Mononuclear cell (primary cell): ENCODE measurements around the gene TECTB. TPM values are rescaled to one million over a fixed set of nuclear protein-coding genes. Genes with fewer than 3 reads are reported as not detected.

Source experiments
- H3K27me3 ChIP-seq: 2 replicates; pipeline ENCODE4 v1.6.0; 2011; ENCODE audit warnings: low read length, control low read depth; ENCODE audit not compliant: insufficient read depth
- H3K4me1 ChIP-seq: 2 replicates; pipeline ENCODE4 v1.5.1; 2011; ENCODE audit warnings: mild to moderate bottlenecking, low read length, control low read depth; ENCODE audit not compliant: insufficient read depth
- H3K4me3 ChIP-seq: 2 replicates; pipeline ENCODE4 v1.5.1; 2011; ENCODE audit warnings: mild to moderate bottlenecking, low read length, moderate library complexity
- H3K9me3 ChIP-seq: 2 replicates; pipeline ENCODE4 v1.5.1; 2011; ENCODE audit warnings: low read depth, mild to moderate bottlenecking, control low read depth, low read length
- total RNA-seq: library from RNA; depleted of rRNA; stranded (reverse); fragments of >200 nt; gene quantifications from one replicate; pipeline ENCODE4 v1.2.3, GENCODE V29; 2012

Gene TECTB
- total RNA-seq, 1 donor: not detected

- no peak overlapping the region for H3K4me3 ChIP-seq
Observed at GRCh38 chr10:112288486-112288885, 5.3 kb downstream of the TECTB start.

DNA sequence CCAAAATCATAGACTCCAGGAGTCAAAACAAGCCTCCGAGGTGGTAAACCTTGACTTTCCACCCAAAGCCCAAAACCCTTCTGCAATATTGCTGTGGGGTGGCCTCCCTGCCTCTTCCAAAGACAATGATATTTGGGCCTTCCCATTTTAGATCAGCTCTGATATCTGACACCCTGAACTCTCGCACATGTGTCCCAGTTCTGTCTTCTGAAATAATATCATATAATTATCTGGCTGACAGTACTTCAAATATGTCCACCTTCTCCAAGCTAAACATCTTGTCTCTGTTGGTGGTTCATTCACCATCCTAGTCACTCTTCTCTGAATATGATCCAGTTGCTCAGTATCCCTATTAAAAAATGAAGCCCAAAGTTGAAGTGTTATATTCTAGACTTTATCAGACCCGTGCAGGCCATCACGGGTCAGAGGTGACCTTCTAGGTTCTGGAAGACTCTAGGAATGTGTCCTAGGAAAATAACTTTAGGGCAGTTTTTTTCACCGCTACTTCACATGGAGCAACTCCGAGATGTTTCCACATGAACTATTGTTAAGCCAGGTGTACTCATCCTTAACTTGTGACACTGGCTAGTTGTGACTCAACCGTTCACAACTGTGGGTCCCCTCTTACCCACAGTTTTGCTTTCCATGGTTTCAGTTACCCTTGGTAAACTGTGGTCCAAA lies 6.3 kb downstream of the TECTB start:
- Histone ChIP-seq H3K9me3 (no peaks in the 10 kb centered on the region), H3K27me3 (no peaks in the 10 kb centered on the region), H3K4me3 (no peak overlapping the region), H3K4me1 (no peaks in the 10 kb centered on the region)

More at GRCh38 chr10:112288486-112288885, 5.3 kb downstream of the TECTB start:
- Histone ChIP-seq H3K4me1 (no peaks in the 10 kb centered on the region), H3K27me3 (peaks cover 1% of the 10 kb centered on the region), H3K9me3 (no peaks in the 10 kb centered on the region)

DNA sequence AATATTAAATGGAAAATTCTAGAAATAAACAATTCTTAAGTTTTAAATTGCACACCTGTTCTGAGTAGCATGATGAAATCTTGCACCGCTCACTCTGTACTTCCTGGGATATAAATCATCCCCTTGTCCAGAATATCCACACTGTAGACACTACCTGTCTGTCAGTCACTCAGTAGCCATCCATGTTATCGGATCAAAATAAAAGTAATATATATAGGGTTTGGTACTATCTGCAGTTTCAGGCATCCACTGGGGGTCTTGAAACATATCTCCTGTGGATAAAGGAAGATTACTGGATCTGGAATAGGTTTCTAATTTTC lies 6.8 kb downstream of the TECTB start:
- Histone ChIP-seq H3K4me1 (no peaks in the 10 kb centered on the region), H3K27me3 (no peaks in the 10 kb centered on the region), H3K9me3 (no peaks in the 10 kb centered on the region), H3K4me3 (no peak overlapping the region)

DNA sequence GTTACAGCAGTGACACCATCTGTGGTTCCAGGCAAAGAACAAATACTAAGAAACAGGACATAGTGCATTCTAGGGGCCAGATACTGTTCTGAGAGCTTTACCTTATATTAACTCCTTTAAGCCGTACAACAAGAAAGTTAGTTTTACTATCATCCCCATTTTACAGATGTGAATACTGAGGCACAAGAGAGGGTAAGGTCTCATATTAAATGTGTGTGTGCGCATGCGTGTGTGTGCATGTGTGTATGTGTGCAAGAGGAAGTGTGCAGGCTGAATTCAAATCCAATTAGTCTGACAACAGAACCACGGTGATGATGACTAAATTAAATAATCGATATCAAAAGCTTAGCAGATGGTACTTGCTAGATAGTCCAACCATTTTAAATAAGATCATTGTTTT lies 11.0 kb downstream of the TECTB start:
- Histone ChIP-seq H3K4me3 (no peak overlapping the region), H3K9me3 (no peaks in the 10 kb centered on the region), H3K27me3 (no peaks in the 10 kb centered on the region), H3K4me1 (no peaks in the 10 kb centered on the region)

DNA sequence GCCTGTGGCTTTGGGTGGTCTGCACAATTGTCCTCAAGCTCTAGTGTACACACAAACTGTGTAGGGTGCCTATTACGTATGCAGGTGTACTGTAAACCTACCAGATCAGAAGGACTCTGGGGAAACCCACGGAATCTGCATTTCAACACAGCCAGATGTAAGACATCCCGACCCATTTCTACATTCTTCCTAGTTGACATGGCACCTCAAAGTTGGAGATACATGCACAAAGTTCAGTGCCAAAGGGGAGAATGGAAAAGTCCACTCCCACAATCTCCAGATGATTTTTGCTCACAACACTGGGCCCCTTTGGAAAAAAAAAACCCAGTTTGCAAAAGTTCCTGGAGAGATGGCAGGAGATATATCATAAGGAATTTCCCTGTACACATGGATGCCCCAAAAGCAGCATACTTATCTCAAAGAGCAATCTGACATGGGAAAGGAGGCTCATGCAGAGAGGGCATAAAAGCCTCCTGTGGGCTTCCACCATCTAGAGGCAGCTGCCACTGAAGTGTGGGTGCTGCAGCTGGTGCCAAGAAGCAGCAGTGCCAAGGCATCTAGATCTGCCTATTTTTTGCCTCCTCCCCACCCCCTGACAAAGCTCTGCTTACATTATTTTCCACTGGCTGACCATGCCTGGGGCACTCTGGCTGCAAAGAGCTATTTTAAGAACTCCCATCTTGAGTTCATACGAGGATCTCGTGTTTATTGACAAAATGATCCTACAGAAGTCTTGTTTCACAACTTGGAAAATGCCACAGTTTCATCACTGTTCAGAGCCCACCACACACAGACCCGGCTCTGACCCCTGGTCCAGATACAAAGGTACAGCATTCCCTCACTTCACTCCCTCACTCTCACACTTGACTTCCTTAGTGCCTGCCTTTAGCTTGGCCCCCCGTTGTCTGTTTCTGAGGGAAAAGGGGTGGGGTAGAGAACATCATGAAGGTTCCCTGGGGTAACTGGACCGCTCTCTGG lies 12.9 kb downstream of the TECTB start:
- no peaks in the 10 kb centered on the region for H3K4me1 ChIP-seq
- H3K4me3 ChIP-seq: no peak overlapping the region
- no peaks in the 10 kb centered on the region for H3K9me3 ChIP-seq
- H3K27me3 ChIP-seq: no peaks in the 10 kb centered on the region

- no peaks in the 10 kb centered on the region for H3K4me1 ChIP-seq
- no peak overlapping the region for H3K4me3 ChIP-seq
- no peaks in the 10 kb centered on the region for H3K27me3 ChIP-seq
- H3K9me3 ChIP-seq: no peaks in the 10 kb centered on the region
Observed at GRCh38 chr10:112296908-112297331, 13.7 kb downstream of the TECTB start.

GRCh38 chr10:112298581-112298980 lies 15.4 kb downstream of the TECTB start:
- no peaks in the 10 kb centered on the region for H3K4me1 ChIP-seq
- no peaks in the 10 kb centered on the region for H3K9me3 ChIP-seq
- H3K27me3 ChIP-seq: no peaks in the 10 kb centered on the region
- no peak overlapping the region for H3K4me3 ChIP-seq

GRCh38 chr10:112299456-112299855 lies 16.3 kb downstream of the TECTB start:
- no peaks in the 10 kb centered on the region for H3K4me1 ChIP-seq
- H3K9me3 ChIP-seq: no peaks in the 10 kb centered on the region
- H3K27me3 ChIP-seq: no peaks in the 10 kb centered on the region
- no peak overlapping the region for H3K4me3 ChIP-seq

- no peak overlapping the region for H3K4me3 ChIP-seq
- no peaks in the 10 kb centered on the region for H3K9me3 ChIP-seq
- H3K4me1 ChIP-seq: no peaks in the 10 kb centered on the region
- peaks cover 5% of the 10 kb centered on the region for H3K27me3 ChIP-seq
Observed at GRCh38 chr10:112302335-112302734, 19.1 kb downstream of the TECTB start.

- Histone ChIP-seq H3K4me3 (no peak overlapping the region), H3K4me1 (no peaks in the 10 kb centered on the region), H3K27me3 (peaks cover 5% of the 10 kb centered on the region), H3K9me3 (no peaks in the 10 kb centered on the region)
Observed at GRCh38 chr10:112303528-112303927, 20.3 kb downstream of the TECTB start.

DNA sequence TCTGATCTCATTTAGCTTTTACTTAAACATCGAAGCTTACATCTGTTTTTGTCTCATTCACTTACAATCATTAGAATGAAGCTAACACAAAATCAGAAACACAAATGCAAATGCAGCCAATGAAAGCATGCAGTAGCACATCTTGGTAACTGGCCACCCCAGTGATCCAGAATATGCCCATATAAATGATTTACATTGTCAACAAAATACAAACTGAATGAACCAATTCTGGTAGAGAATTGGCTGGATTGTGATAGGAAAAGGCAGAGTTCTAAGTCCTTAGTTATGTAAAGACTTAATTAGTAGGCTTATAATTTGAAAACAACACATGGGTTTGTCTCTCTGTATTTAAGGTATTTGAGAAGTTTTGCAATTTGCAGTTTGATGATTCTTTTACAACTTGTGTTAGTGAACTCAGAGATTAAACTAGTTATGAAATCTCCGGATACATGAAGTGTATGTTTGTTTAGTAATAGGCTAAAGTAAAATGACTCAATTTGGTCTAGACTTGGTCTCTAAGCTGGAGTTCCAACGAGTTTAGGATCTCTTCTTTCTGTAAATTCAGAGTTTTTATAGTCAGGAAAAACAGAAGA lies 21.2 kb downstream of the TECTB start:
- Histone ChIP-seq H3K9me3 (no peaks in the 10 kb centered on the region), H3K27me3 (peaks cover 8% of the 10 kb centered on the region), H3K4me3 (no peak overlapping the region), H3K4me1 (no peaks in the 10 kb centered on the region)

DNA sequence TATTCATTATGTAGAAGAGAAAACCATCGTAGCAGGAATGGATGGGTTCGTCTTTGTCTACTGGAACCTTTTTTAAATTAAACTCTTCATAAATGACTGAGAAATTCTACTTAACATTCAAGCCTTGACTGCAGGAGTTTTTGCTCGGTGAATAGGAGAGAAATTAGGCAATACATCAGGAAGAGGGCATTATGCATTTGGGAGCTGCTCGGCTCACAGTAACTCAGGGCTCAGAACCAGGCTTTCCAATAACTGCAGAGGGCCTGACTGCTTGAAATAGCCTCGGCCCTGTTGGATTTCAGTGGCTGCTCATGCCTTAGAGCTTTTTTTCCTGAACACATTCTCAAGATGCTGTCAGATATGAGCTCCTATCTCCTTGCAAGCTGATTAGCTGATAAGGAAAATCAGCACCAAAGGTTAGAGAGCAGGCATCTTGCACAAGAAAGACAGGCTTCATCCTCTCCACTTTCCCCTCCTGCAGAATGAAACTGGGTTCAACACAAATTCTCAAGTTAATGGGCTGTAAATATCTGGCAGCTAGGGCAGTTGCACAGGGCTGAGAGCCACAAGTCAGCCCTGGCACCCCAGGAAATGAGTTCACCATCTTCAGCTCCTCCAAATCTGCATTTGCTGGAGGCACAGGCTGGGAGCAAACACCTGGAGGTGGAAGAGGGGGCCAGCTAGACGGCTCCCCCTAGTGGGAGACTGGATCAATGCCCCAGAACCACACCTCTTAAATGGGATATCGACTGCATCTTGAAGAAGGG lies 24.3 kb downstream of the TECTB start:
- Histone ChIP-seq H3K4me1 (no peaks in the 10 kb centered on the region), H3K27me3 (peaks cover 8% of the 10 kb centered on the region), H3K4me3 (no peak overlapping the region), H3K9me3 (no peaks in the 10 kb centered on the region)

GRCh38 chr10:112308125-112308502 lies 24.9 kb downstream of the TECTB start:
- Histone ChIP-seq H3K9me3 (no peaks in the 10 kb centered on the region), H3K4me3 (no peak overlapping the region), H3K4me1 (no peaks in the 10 kb centered on the region), H3K27me3 (peaks cover 8% of the 10 kb centered on the region)

GRCh38 chr10:112311481-112311880 lies 28.3 kb downstream of the TECTB start:
- Histone ChIP-seq H3K9me3 (no peaks in the 10 kb centered on the region), H3K4me1 (no peaks in the 10 kb centered on the region), H3K27me3 (peaks cover 17% of the 10 kb centered on the region), H3K4me3 (no peak overlapping the region)

- Histone ChIP-seq H3K4me3 (no peak overlapping the region), H3K27me3 (peaks cover 11% of the 10 kb centered on the region)
Observed at GRCh38 chr10:112313234-112313633, 30.0 kb downstream of the TECTB start.

More at GRCh38 chr10:112313234-112313633, 30.0 kb downstream of the TECTB start:
- Histone ChIP-seq H3K9me3 (no peaks in the 10 kb centered on the region), H3K4me1 (no peaks in the 10 kb centered on the region)
